ENCODE measurements around the gene WNK1. TPM values are rescaled to one million over a fixed set of nuclear protein-coding genes. Genes with fewer than 3 reads are reported as not detected.

The WNK1 gene
- total RNA-seq, 4 donors from 2014 or later: 109 to 245 (median 135) TPM

DNA sequence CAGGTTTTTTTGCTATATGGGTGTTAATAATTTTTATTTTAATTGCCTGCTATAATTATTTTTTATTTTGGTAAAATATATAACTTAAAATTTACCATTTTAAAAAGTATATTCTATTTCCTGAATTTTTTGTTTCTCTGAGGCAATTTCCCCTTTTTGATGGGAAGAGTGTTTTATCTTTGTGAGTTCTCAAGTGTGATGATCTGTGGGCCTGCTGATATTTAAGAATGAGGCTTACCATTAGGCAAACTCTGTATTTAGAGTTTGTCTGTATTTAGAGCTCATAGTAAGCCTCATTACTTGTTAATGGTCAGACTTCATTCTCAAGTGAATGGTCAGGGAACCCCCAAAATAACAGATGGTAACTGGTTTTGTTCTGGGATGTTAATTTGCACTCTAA is 48.0 kb downstream of the WNK1 start:
- Histone ChIP-seq H3K4me3 (no peak overlapping the region), H3K4me1 (peaks cover 4 to 57% (median 18%) of the 10 kb centered on the region in 3 donors), H3K36me3 (no peaks in the 10 kb centered on the region), H3K27me3 (no peaks in the 10 kb centered on the region), H3K9me3 (no peaks in the 10 kb centered on the region), H3K27ac (no peak overlapping the region)
- TF ChIP-seq POLR2AphosphoS5 (IDR thresholded peaks at IDR 0.05) (no peak), POLR2A (IDR thresholded peaks at IDR 0.05) (no peak), EP300 (IDR thresholded peaks at IDR 0.05) (no peak)
- TF ChIP-seq, protein P1, sequence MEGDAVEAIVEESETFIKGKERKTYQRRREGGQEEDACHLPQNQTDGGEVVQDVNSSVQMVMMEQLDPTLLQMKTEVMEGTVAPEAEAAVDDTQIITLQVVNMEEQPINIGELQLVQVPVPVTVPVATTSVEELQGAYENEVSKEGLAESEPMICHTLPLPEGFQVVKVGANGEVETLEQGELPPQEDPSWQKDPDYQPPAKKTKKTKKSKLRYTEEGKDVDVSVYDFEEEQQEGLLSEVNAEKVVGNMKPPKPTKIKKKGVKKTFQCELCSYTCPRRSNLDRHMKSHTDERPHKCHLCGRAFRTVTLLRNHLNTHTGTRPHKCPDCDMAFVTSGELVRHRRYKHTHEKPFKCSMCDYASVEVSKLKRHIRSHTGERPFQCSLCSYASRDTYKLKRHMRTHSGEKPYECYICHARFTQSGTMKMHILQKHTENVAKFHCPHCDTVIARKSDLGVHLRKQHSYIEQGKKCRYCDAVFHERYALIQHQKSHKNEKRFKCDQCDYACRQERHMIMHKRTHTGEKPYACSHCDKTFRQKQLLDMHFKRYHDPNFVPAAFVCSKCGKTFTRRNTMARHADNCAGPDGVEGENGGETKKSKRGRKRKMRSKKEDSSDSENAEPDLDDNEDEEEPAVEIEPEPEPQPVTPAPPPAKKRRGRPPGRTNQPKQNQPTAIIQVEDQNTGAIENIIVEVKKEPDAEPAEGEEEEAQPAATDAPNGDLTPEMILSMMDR (IDR thresholded peaks at IDR 0.05): no peak
- ATAC-seq: no peak

DNA sequence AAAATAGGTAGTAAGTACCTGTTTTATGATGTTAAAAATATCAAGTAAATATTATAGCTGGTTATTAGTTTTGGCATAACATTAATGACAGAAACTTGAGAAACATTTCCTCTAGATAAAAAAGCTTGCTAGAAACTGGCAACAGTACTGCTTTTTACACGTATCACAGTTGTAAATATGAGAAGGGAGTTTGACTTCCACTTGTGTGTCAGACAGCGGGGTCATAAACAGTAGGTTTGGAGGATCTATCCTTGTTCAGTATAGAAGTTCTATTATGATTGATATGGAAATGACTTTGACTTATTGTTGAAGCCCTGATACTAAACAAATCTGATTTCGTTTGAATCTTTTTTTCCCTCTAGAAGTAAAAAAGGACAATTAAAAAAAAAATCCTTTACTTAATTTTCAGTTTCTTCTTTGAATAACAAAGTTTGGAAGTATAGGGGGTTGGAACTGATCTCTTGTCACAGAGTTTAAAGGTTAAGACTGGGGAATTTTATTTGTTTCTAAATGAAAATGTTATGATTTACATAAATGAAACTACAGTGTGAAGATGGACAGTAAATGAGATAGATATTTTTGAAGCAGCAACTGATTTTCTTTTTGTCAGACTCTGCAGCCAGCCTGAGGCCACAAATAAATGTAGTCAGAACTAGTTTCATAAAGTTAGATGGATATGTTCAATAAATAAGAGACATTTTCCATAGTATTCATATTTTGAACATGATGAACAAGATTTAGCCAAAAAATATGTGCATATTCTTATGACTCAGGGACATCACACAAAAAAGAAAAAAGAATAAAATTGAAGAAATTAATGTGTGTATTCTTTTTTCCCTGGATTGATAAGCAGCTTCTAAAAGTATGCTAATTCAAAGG is 50.1 kb downstream of the WNK1 start:
- TF ChIP-seq POLR2A (IDR thresholded peaks at IDR 0.05): no peak
- TF ChIP-seq EP300 (IDR thresholded peaks at IDR 0.05): no peak
- no peak for TF ChIP-seq POLR2AphosphoS5 (IDR thresholded peaks at IDR 0.05)
- TF ChIP-seq, protein P1 (IDR thresholded peaks at IDR 0.05): no peak
- Histone ChIP-seq H3K4me1 (peaks cover 2 to 57% (median 22%) of the 10 kb centered on the region in 3 donors), H3K36me3 (no peaks in the 10 kb centered on the region), H3K27ac (no peak overlapping the region), H3K4me3 (no peak overlapping the region), H3K27me3 (no peaks in the 10 kb centered on the region), H3K9me3 (no peaks in the 10 kb centered on the region)
- WGBS, 2 donors (ENCODE audit: low coverage in 1 of 2): 36 to 49% methylated on average over 3 of the region's 3 CpGs
- ATAC-seq: no peak

DNA sequence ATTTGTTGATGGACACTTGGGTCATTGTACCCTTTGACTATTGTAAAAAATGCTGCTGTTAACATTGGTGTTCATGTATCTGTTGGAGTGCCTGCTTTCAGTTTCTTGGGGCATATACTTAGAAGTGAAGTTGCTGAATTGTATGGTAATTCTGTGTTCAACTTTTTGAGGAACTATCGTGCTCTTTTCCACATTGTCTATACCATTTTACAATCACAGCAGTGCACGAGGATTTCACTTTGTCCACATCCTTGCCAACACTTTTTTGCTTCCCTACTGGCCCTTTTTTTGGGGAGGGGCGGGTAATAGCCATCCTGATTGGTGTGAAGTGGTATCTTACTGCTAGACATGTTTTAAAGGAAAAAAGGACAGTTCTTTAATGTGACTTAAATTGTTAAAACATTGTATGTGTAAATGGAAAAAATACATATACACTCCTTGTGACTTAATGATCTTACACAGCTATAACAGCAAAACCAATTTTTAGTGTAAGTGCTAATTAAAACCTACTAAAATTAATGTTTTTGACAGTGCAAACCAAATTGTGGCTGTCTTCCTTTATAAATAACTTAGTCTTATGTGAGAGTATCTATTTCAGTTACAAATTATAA is 52.7 kb downstream of the WNK1 start:
- no peaks in the 10 kb centered on the region for H3K36me3 ChIP-seq
- TF ChIP-seq POLR2A (IDR thresholded peaks at IDR 0.05): no peak
- no peaks in the 10 kb centered on the region for H3K9me3 ChIP-seq
- no peaks in the 10 kb centered on the region for H3K27me3 ChIP-seq
- H3K4me3 ChIP-seq: no peak overlapping the region
- peaks cover 2 to 51% (median 22%) of the 10 kb centered on the region in 3 donors for H3K4me1 ChIP-seq
- WGBS, 2 donors (ENCODE audit: low coverage in 1 of 2): 73 to 74% methylated on average over 2 of the region's 3 CpGs
- ATAC-seq: no peak
- H3K27ac ChIP-seq: no peak overlapping the region

DNA sequence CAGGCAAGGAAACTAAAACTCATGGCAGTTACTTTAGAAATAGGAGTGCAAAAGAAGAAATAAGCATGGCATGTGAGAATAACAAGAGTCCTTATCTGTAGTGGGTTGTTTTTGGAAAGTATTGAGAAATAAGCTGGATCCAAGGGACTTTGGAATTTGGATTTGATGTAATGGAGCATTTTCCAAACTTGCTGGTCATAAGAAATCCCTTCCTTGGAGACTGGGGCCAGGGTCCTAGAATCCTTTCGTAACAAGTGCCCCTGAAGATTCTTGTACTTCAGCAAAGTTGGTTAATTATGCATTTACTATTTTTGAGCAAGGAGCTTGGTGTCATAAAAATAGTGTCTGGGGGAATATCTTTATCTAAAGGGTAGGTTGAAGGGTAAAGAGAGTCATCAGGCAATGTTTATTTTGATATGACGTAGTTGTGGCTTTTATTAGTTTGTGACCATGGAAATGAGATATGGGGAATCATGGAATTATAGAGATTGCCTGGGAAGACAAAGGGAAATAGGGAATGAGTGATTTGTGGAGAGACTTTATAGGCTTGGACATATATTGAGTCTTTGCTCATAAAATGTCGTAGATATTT is 53.9 kb downstream of the WNK1 start:
- Histone ChIP-seq H3K27ac (no peak overlapping the region), H3K4me1 (peaks cover 6 to 56% (median 30%) of the 10 kb centered on the region in 3 donors), H3K36me3 (no peaks in the 10 kb centered on the region), H3K4me3 (no peak overlapping the region), H3K9me3 (no peaks in the 10 kb centered on the region), H3K27me3 (no peaks in the 10 kb centered on the region)
- no peak for ATAC-seq
- 79 to 92% methylated on average over 3 of the region's 3 CpGs for WGBS, 2 donors (ENCODE audit: low coverage in 1 of 2)
- TF ChIP-seq EP300 (IDR thresholded peaks at IDR 0.05): no peak
- no peak for TF ChIP-seq POLR2A (IDR thresholded peaks at IDR 0.05)
- TF ChIP-seq, protein P1 (IDR thresholded peaks at IDR 0.05): no peak
- no peak for TF ChIP-seq POLR2AphosphoS5 (IDR thresholded peaks at IDR 0.05)

DNA sequence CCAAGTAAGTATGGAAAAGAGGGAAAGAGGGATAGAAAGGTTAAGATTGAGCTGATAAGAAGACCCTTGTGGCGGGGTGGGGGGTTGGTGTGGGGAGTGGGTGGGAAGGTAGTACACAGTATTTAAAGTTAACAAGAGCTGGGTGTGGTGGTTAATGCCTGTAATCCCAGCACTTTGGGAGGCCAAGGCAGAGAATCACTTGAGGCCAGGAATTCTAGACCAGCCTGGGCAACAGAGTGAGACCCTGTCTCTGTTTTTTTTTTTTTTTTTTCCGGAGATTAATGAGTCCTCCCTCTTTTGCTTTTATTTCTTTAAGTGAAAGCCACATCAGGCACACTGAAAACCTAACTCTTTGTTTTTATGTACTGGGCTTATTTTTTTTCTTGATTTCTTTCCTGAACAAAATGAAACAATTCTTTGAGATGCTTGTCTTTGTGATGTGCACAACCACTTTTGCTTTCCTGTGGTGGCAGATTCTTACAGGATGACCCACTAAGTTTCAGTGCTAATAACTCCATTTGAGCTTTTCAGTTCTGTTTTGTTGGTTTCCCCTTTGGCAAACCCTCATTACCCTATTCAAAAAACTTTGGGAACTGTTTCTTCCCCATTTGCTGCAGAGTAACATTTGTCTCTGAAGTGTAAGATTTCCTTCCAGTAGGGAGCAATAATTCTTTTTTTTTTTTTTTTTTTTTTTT is 54.8 kb downstream of the WNK1 start:
- H3K4me1 ChIP-seq: peaks cover 12 to 59% (median 26%) of the 10 kb centered on the region in 3 donors
- H3K27me3 ChIP-seq: no peaks in the 10 kb centered on the region
- 68 to 79% methylated on average over 2 of the region's 2 CpGs for WGBS, 2 donors (ENCODE audit: low coverage in 1 of 2)
- no peak for TF ChIP-seq EP300 (IDR thresholded peaks at IDR 0.05)
- no peak for TF ChIP-seq POLR2A (IDR thresholded peaks at IDR 0.05)
- TF ChIP-seq, protein P1 (IDR thresholded peaks at IDR 0.05): no peak
- no peak for TF ChIP-seq POLR2AphosphoS5 (IDR thresholded peaks at IDR 0.05)
- H3K36me3 ChIP-seq: no peaks in the 10 kb centered on the region
- H3K27ac ChIP-seq: no peak overlapping the region
- no peak overlapping the region for H3K4me3 ChIP-seq
- no peaks in the 10 kb centered on the region for H3K9me3 ChIP-seq
- ATAC-seq: no peak
